Thyroid gland (tissue), 4 donors: ENCODE results near the gene DYNC1H1.

Experiments
- POLR2A ChIP-seq, 2 donors: fragments of 450-650 bp; IDR thresholded peaks; one replicate each; pipeline ENCODE4 v1.6.1; 2017; ENCODE audit warnings: antibody characterized with exemption in 2 of 2, mild to moderate bottlenecking in 2 of 2, moderate library complexity in 1 of 2
- TF ChIP-seq, protein P1 (sequence below), 6 experiments: fragments of 200-600 bp in 3 of 6; fragments of 450-650 bp in 3 of 6; sonication (generic) in 3 of 6; IDR thresholded peaks; one replicate each; pipeline ENCODE4 v1.5.1; 2016 to 2019; ENCODE audit warnings: antibody characterized with exemption in 6 of 6, mild to moderate bottlenecking in 2 of 6, inconsistent platforms in 1 of 6, moderate library complexity in 1 of 6

- TF ChIP-seq, protein P1, sequence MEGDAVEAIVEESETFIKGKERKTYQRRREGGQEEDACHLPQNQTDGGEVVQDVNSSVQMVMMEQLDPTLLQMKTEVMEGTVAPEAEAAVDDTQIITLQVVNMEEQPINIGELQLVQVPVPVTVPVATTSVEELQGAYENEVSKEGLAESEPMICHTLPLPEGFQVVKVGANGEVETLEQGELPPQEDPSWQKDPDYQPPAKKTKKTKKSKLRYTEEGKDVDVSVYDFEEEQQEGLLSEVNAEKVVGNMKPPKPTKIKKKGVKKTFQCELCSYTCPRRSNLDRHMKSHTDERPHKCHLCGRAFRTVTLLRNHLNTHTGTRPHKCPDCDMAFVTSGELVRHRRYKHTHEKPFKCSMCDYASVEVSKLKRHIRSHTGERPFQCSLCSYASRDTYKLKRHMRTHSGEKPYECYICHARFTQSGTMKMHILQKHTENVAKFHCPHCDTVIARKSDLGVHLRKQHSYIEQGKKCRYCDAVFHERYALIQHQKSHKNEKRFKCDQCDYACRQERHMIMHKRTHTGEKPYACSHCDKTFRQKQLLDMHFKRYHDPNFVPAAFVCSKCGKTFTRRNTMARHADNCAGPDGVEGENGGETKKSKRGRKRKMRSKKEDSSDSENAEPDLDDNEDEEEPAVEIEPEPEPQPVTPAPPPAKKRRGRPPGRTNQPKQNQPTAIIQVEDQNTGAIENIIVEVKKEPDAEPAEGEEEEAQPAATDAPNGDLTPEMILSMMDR (IDR thresholded peaks at IDR 0.05), result no peak
- TF ChIP-seq POLR2A (IDR thresholded peaks at IDR 0.05), result no peak
Measured at GRCh38 chr14:101968186-101968585, 3.8 kb downstream of the DYNC1H1 start.
